GM23338 (cell line): Measurements from ENCODE around the gene FBP1. TPM values are rescaled to one million over a fixed set of nuclear protein-coding genes. Genes with fewer than 3 reads are reported as not detected.

Source experiments
- ATAC-seq: fragments of 200-7000 bp; cut with Tn5 transposase; 3 replicates; pipeline ENCODE4 v1.9.1; 2020
- DNase-seq: peaks from one replicate; pipeline ENCODE4 v3.0.0-alpha.2; 2015; ENCODE audit warnings: low spot score
- H2AFZ ChIP-seq: fragments of 200-600 bp; sonication (generic); 2 replicates; pipeline ENCODE4 v1.8.0; 2016; ENCODE audit warnings: antibody characterized with exemption, mild to moderate bottlenecking, moderate library complexity
- H3F3A ChIP-seq: fragments of 200-600 bp; sonication (generic); replicated peaks from 2 replicates; pipeline ENCODE4 v1.8.0; 2017; ENCODE audit warnings: antibody characterized with exemption, mixed run types, low read depth
- H3K27ac ChIP-seq: fragments of 200-600 bp; sonication (generic); 2 replicates; pipeline ENCODE4 v1.6.1; 2016; ENCODE audit warnings: low read depth
- H3K27me3 ChIP-seq: fragments of 200-600 bp; sonication (generic); 2 replicates; pipeline ENCODE4 v1.8.0; 2016; ENCODE audit warnings: mild to moderate bottlenecking, mixed run types, moderate library complexity; ENCODE audit not compliant: insufficient read depth
- H3K36me3 ChIP-seq: fragments of 200-600 bp; sonication (generic); 2 replicates; pipeline ENCODE4 v1.8.0; 2016; ENCODE audit warnings: mild to moderate bottlenecking; ENCODE audit not compliant: insufficient read depth
- H3K4me1 ChIP-seq: fragments of 200-600 bp; sonication (generic); 2 replicates; pipeline ENCODE4 v1.8.0; 2016; ENCODE audit warnings: mild to moderate bottlenecking, moderate library complexity; ENCODE audit not compliant: insufficient read depth
- H3K4me2 ChIP-seq: fragments of 200-600 bp; sonication (generic); 2 replicates; pipeline ENCODE4 v1.7.1; 2017; ENCODE audit warnings: mixed run types
- H3K4me3 ChIP-seq: fragments of 200-600 bp; sonication (generic); 2 replicates; pipeline ENCODE4 v1.6.1; 2016; ENCODE audit warnings: mixed run types
- H3K79me2 ChIP-seq: fragments of 200-600 bp; sonication (generic); replicated peaks from 2 replicates; pipeline ENCODE4 v1.8.0; 2017; ENCODE audit warnings: mild to moderate bottlenecking; ENCODE audit not compliant: insufficient read depth
- H3K9me2 ChIP-seq: fragments of 200-600 bp; sonication (generic); 2 replicates; pipeline ENCODE4 v1.8.0; 2017; ENCODE audit not compliant: insufficient read depth
- H4K20me1 ChIP-seq: fragments of 200-600 bp; sonication (generic); replicated peaks from 2 replicates; pipeline ENCODE4 v1.8.0; 2017; ENCODE audit warnings: mild to moderate bottlenecking; ENCODE audit not compliant: insufficient read depth
- H3K27ac Mint-ChIP-seq: 2 replicates; pipeline ENCODE4 v1.8.0; 2020; ENCODE audit warnings: inconsistent platforms, mild to moderate bottlenecking, moderate library complexity, mixed read lengths
- H3K27me3 Mint-ChIP-seq: 3 replicates; pipeline ENCODE4 v1.8.0; 2022; ENCODE audit warnings: low read depth, mild to moderate bottlenecking, moderate library complexity, mixed read lengths, inconsistent platforms; ENCODE audit not compliant: insufficient read depth, poor library complexity
- H3K36me3 Mint-ChIP-seq: 3 replicates; pipeline ENCODE4 v1.8.0; 2021; ENCODE audit warnings: low read depth, mild to moderate bottlenecking, inconsistent platforms, moderate library complexity, mixed read lengths
- H3K4me1 Mint-ChIP-seq: 3 replicates; pipeline ENCODE4 v1.8.0; 2020; ENCODE audit warnings: mild to moderate bottlenecking, inconsistent platforms, mixed read lengths
- H3K4me3 Mint-ChIP-seq: 3 replicates; pipeline ENCODE4 v1.8.0; 2021; ENCODE audit warnings: moderate library complexity, mild to moderate bottlenecking, inconsistent platforms, mixed read lengths
- H3K9me3 Mint-ChIP-seq: 3 replicates; pipeline ENCODE4 v1.8.0; 2020; ENCODE audit warnings: moderate library complexity, mild to moderate bottlenecking, inconsistent platforms, mixed read lengths
- CTCF ChIP-seq, 2 experiments: fragments of 200-600 bp in 1 of 2; sonication (generic) in 1 of 2; conservative IDR thresholded peaks; 2 replicates each; pipeline versions ENCODE4 v1.5.1 to v1.6.1; 2016 to 2017; ENCODE audit warnings: antibody characterized with exemption in 2 of 2, low read depth in 2 of 2, mild to moderate bottlenecking in 2 of 2, moderate library complexity in 1 of 2
- ETS1 ChIP-seq: IDR thresholded peaks from 2 replicates; pipeline ENCODE4 v1.6.1; 2016; ENCODE audit warnings: antibody characterized with exemption
- EZH2 ChIP-seq: fragments of 200-600 bp; sonication (generic); IDR thresholded peaks from one replicate; pipeline ENCODE4 v1.8.0; 2017; ENCODE audit warnings: antibody characterized with exemption, mild to moderate bottlenecking, low read depth; ENCODE audit not compliant: unreplicated experiment
- EZH2phosphoT487 ChIP-seq: fragments of 200-600 bp; sonication (generic); IDR thresholded peaks from one replicate; pipeline ENCODE4 v1.8.1; 2018; ENCODE audit warnings: antibody characterized with exemption; ENCODE audit not compliant: unreplicated experiment
- JUNB ChIP-seq: IDR thresholded peaks from one replicate; pipeline ENCODE4 v1.6.1; 2016; ENCODE audit warnings: antibody characterized with exemption; ENCODE audit not compliant: unreplicated experiment
- NANOG ChIP-seq: IDR thresholded peaks from 2 replicates; pipeline ENCODE4 v1.6.1; 2016; ENCODE audit warnings: antibody characterized with exemption, borderline replicate concordance
- REST ChIP-seq: IDR thresholded peaks from one replicate; pipeline ENCODE4 v1.6.1; 2018; ENCODE audit warnings: antibody characterized with exemption; ENCODE audit not compliant: unreplicated experiment
- STAT1 ChIP-seq: IDR thresholded peaks from one replicate; pipeline ENCODE4 v1.6.1; 2016; ENCODE audit warnings: antibody characterized with exemption; ENCODE audit not compliant: unreplicated experiment
- ZNF114 ChIP-seq: fragments of 250-450 bp; sonication (Bioruptor Pico); IDR thresholded peaks from 2 replicates; pipeline ENCODE4 v1.5.0; 2020; ENCODE audit warnings: mild to moderate bottlenecking, moderate library complexity
- ZNF331 ChIP-seq: fragments of 250-450 bp; sonication (Bioruptor Pico); IDR thresholded peaks from 2 replicates; pipeline ENCODE4 v1.5.0; 2020; ENCODE audit warnings: low read depth, mild to moderate bottlenecking, moderate library complexity
- polyA plus RNA-seq: library from polyadenylated mRNA; unstranded; fragments of >200 nt; fragmentation: Nextera tagmentation; extraction: Ambion mirVana; gene quantifications from 2 replicates; pipeline ENCODE4 v1.2.1, GENCODE V29; 2016
- total RNA-seq: library from RNA; depleted of rRNA; stranded (reverse); fragments of >200 nt; shearing (Covaris generic); gene quantifications from 2 replicates; pipeline ENCODE4 v1.2.3, GENCODE V29; 2014

FBP1 gene
- total and polyA plus RNA-seq, 2 experiments from 2014 or later = 3.0 to 3.3 TPM

GRCh38 chr9:94622087-94622800 is 17.1 kb downstream of the FBP1 start:
- Histone ChIP-seq H3K27me3 (no peaks in the 10 kb centered on the region), H3K9me2 (no peaks in the 10 kb centered on the region), H3K27ac (no peak overlapping the region), H3K4me1 (no peaks in the 10 kb centered on the region), H3K4me2 (no peak overlapping the region), H3K79me2 (no peaks in the 10 kb centered on the region), H2AFZ (no peak overlapping the region), H3K4me3 (no peak overlapping the region), H4K20me1 (no peaks in the 10 kb centered on the region), H3F3A (no peaks in the 10 kb centered on the region), H3K36me3 (no peaks in the 10 kb centered on the region)
- Mint-ChIP-seq H3K27ac (no peak overlapping the region), H3K4me3 (no peak overlapping the region), H3K9me3 (no peaks in the 10 kb centered on the region), H3K4me1 (peaks cover 3% of the 10 kb centered on the region; the same call in 2 of the 3 replicates), H3K36me3 (no peaks in the 10 kb centered on the region; the same call in 2 of the 3 replicates), H3K27me3 (peaks cover 10% of the 10 kb centered on the region)
- DNase-seq = no peak
- TF ChIP-seq REST = no peak
- no peak for TF ChIP-seq ZNF331
- no peak for TF ChIP-seq STAT1
- TF ChIP-seq CTCF (conservative IDR thresholded peaks at IDR 0.05; ENCODE audit: low read depth in 2 of 2) = no peak
- TF ChIP-seq NANOG = no peak
- no peak for TF ChIP-seq JUNB
- ATAC-seq = no peak

- Mint-ChIP-seq H3K27ac (no peak overlapping the region), H3K27me3 (peaks cover 4% of the 10 kb centered on the region), H3K9me3 (no peaks in the 10 kb centered on the region), H3K4me3 (no peak overlapping the region), H3K36me3 (no peaks in the 10 kb centered on the region; the same call in 2 of the 3 replicates), H3K4me1 (peaks cover 3% of the 10 kb centered on the region; the same call in 1 of the 3 replicates)
- no peaks in the 10 kb centered on the region for H3K27me3 ChIP-seq
- ATAC-seq (no peak), DNase-seq (no peak)
- no peak overlapping the region for H2AFZ ChIP-seq
- H3K4me2 ChIP-seq = no peak overlapping the region
- TF ChIP-seq ZNF114 (CRISPR knock-in tag) (no peak), REST (no peak), ETS1 (no peak), NANOG (no peak), EZH2 (no peak), EZH2phosphoT487 (no peak)
- no peaks in the 10 kb centered on the region for H3F3A ChIP-seq
- no peak overlapping the region for H3K4me3 ChIP-seq
- H3K4me1 ChIP-seq = no peaks in the 10 kb centered on the region
- no peaks in the 10 kb centered on the region for H3K36me3 ChIP-seq
- H4K20me1 ChIP-seq = no peaks in the 10 kb centered on the region
- no peak overlapping the region for H3K27ac ChIP-seq
- no peaks in the 10 kb centered on the region for H3K9me2 ChIP-seq
- no peaks in the 10 kb centered on the region for H3K79me2 ChIP-seq
Measured at GRCh38 chr9:94619026-94619425, 20.3 kb downstream of the FBP1 start.
